ENCODE measurements around the gene FREY1.

- TF ChIP-seq TAF1 (IDR thresholded peaks at IDR 0.05; ENCODE audit: borderline replicate concordance, low read depth, low read length) (no peak), POLR2A (IDR thresholded peaks at IDR 0.05; ENCODE audit: low read depth, low read length) (no peak), POLR2AphosphoS5 (IDR thresholded peaks at IDR 0.05; ENCODE audit: low read depth, low read length) (no peak)
Measured at GRCh38 chr11:45896422-45896984, 10.6 kb downstream of the FREY1 start.

All from GM12892 (cell line).